Activated T-cell treated with anti-CD3 and anti-CD28 coated beads, Interleukin-2, amount 50 U/mL, for 1 hour (primary cell): ENCODE measurements around the gene FOXP4.

Experiments used
- DNase-seq: peaks from one replicate; pipeline ENCODE4 v3.0.0-alpha.2; 2020

FOXP4 gene

GRCh38 chr6:41649596-41649995, 103.4 kb downstream of the FOXP4 start:
- no peak for DNase-seq

- no peak for DNase-seq
Measured at GRCh38 chr6:41650120-41650519, 103.9 kb downstream of the FOXP4 start.

- DNase-seq: no peak
Measured at GRCh38 chr6:41651246-41651961, 105.2 kb downstream of the FOXP4 start.
